ENCODE data around the gene CNIH2.
"Not testable (repeated sequence)": the region's sequence is repeated elsewhere in the genome, so short reads cannot be mapped to it uniquely, and the experiment has no call there.

The CNIH2 gene

GRCh38 chr11:66277471-66278362 lies at the start of gene CNIH2:
Gene CNIH2 (plus strand): TSS chr11:66278175. CDS start chr11:66278457, 282 bp downstream.
- peak; percentile 59 for DNase-seq

GRCh38 chr11:66228521-66228920 lies 49.5 kb upstream of the CNIH2 start:
- no peak for DNase-seq

- no peak for DNase-seq
Observed at GRCh38 chr11:66230156-66230555, 47.8 kb upstream of the CNIH2 start.

GRCh38 chr11:66230978-66231377 lies 47.0 kb upstream of the CNIH2 start:
- no peak for DNase-seq

- DNase-seq = no peak
Observed at GRCh38 chr11:66231561-66231960, 46.4 kb upstream of the CNIH2 start.

GRCh38 chr11:66232769-66233168 lies 45.2 kb upstream of the CNIH2 start:
- no peak for DNase-seq

- DNase-seq = no peak
Observed at GRCh38 chr11:66233301-66233700, 44.7 kb upstream of the CNIH2 start.

GRCh38 chr11:66235141-66235540 lies 42.8 kb upstream of the CNIH2 start:
- DNase-seq = no peak

GRCh38 chr11:66237867-66238266 lies 40.1 kb upstream of the CNIH2 start:
- no peak for DNase-seq

- DNase-seq = no peak
Observed at GRCh38 chr11:66238786-66239413, 39.1 kb upstream of the CNIH2 start.

- DNase-seq = no peak
Observed at GRCh38 chr11:66239511-66239910, 38.5 kb upstream of the CNIH2 start.

GRCh38 chr11:66239998-66240780 lies 37.8 kb upstream of the CNIH2 start:
- no peak for DNase-seq

- DNase-seq = no peak
Observed at GRCh38 chr11:66240781-66241136, 37.2 kb upstream of the CNIH2 start.

GRCh38 chr11:66242095-66242765 lies 35.7 kb upstream of the CNIH2 start:
- DNase-seq = no peak

GRCh38 chr11:66243782-66244535 lies 34.0 kb upstream of the CNIH2 start:
- no peak for DNase-seq

GRCh38 chr11:66247295-66247694 lies 30.7 kb upstream of the CNIH2 start:
- DNase-seq = no peak

- no peak for DNase-seq
Observed at GRCh38 chr11:66247801-66248200, 30.2 kb upstream of the CNIH2 start.

GRCh38 chr11:66248903-66249302 lies 29.1 kb upstream of the CNIH2 start:
- no peak for DNase-seq

GRCh38 chr11:66251809-66252208 lies 26.2 kb upstream of the CNIH2 start:
- DNase-seq = no peak

GRCh38 chr11:66253081-66253480 lies 24.9 kb upstream of the CNIH2 start:
- DNase-seq = not testable (repeated sequence)

GRCh38 chr11:66258473-66258893 lies 19.5 kb upstream of the CNIH2 start:
- no peak for DNase-seq

GRCh38 chr11:66259225-66259624 lies 18.8 kb upstream of the CNIH2 start:
- DNase-seq = no peak
